GM18520 (cell line): Measurements from ENCODE around the gene NRAP.

Experiments
- ATAC-seq: cut with Tn5 transposase; IDR thresholded peaks from one replicate; pipeline ENCODE4 v1.9.1; 2021; ENCODE audit not compliant: unreplicated experiment

The NRAP gene

DNA sequence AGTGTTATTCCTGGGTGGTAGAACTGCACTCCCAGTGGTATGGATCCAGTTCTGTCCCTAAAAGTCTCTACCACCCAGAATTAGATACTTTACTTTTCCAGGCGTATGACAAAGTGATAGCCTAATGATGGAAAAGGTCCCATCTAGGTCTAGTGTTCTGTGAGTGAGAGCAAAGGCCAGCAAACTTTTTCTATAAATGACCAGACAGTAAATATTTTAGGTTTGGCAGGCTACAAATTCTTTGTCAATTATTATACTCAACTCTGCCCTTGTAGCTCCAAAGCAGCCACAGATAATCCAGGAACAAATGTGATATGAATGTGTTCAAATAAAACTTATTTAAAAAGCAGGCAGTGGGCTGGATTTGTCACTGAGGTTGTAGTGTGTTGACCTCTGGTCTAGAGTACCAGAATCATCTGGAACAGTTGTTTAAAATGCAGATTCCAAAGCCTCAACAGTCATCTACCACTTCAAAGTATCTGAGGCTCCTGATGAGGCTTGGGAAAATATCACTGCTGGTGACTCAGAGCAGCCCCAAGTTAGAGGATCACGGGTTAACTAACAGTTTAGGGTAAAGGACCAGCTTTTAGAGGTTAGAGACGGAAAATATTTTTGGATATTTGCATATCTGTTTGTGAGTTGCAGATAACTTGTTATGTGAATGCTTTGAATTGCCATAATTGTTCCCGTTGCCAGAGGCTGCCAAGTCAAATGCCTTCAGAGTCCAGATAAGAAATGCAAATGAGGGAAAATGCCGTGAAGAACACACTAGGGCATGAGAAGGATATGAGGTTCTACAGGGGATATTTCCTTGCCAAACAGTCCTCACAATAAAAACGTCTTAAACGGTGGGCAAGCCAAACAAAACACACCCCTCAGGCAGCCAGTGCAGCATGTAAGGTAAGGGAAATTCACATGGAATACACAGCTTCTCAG lies 19.4 kb downstream of the NRAP start:
- no peak for ATAC-seq

DNA sequence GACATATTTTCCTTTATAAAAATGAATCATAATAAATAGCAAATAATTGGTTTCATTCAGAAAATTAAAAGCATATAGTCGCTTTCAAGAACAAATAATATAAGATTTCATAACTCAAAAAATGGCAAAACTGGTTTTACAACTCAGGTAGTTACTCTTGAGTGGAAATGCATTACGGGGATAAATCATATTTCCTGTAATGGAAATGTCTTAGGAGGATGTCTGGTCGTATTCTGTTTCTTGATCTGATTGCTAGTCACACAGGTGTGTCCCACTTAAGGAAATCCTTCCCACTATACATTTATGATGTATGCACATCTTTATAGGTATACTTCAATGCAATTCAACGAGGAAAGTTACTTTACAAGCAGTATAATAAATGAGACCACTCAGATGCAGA lies 20.7 kb downstream of the NRAP start:
- ATAC-seq, result no peak

DNA sequence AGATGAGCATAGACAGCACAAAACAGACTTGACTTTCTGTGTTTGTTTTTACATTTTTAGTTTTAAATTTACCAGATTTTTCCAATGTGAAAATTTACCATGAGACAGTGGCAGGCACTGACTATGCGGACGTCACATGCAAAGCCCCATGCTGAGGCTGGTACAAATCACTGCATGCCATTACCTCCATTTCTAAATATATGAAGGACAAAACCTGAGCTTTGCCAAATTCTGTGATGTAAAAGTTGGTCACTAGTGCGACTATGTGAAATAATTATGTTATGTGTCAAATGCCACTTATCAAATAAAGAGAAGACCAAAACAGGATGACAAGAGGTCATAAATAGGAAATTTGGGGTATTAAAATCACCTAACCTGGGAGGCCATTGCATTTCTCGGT lies 22.1 kb downstream of the NRAP start:
- no peak for ATAC-seq

DNA sequence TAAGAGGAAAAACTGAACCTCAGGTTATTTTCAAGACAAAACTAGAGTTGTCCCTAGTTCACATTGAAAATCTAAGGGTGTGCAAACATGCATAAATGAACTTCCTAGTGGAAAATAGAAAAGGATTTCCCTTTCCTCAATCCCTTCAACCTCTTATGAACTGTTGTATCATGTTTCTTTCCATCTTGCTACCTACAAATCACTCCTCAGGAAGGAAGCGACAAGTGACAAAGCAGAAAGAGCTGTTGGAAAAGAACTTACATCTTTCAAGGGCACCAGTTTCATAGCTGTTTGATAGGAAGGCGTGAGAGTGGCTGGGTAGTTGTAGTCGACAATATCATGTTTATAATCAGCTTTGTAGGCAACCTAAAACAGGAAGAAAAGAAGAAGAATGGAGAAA lies 23.9 kb downstream of the NRAP start:
- ATAC-seq, result no peak

DNA sequence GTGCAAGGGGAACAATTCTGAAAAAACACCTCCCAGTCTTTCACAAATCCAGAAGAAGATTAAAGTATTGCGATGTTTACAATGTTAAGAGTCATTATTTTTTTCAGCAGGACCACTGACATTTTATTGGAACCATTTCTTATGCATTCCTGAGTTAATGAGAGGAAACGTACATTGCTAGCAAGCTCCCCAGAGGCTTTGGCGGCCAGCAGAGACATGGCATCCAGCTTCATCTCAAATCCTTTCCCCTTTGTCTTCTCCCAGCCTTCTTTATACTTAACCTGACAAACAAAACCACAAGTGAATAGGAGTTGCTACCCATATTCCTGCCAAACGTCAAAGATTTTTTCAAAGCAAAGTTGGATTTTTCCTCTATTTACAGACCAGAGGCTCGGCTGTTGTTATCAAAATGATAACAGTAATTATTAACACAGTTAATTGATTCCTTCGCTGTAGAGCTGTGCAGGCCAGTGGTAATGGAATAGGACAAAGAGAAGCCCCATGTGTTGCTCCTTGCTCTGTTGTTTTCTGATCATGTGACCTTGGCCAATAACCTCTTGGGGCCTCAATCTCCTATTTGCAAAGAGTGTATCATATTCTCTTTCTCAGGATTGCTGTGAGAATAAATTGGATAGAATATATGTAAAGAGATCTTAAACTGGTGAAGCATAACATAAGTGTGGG lies 32.0 kb downstream of the NRAP start:
- no peak for ATAC-seq

DNA sequence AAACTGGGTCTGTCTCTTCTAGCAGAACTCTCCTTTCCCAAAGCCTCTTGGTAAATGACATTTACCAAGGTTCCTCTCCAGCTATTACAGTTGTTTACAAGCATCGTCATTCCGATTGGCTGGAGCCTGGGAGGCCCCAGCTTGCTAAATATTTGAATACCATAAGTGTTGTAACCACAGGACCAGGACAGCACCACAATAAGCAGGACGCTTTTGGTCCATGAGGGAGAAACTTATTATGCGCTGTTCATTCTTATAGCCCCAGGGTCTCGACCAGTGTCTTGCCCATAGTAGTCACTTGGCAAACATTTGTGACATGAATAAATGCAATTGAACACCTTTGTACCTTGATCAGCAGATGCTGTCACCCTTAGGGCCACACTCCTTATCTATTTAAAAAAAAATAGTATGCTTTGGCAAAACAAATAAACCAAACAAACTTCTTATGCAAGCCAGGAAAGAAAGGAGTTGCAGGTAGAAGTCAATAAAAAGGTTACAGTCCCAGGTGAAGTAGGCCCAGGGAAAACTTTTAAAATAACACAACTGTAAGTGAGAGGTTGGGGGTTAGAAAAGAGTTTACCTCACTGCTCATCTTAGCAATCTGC lies 32.8 kb downstream of the NRAP start:
- no peak for ATAC-seq

DNA sequence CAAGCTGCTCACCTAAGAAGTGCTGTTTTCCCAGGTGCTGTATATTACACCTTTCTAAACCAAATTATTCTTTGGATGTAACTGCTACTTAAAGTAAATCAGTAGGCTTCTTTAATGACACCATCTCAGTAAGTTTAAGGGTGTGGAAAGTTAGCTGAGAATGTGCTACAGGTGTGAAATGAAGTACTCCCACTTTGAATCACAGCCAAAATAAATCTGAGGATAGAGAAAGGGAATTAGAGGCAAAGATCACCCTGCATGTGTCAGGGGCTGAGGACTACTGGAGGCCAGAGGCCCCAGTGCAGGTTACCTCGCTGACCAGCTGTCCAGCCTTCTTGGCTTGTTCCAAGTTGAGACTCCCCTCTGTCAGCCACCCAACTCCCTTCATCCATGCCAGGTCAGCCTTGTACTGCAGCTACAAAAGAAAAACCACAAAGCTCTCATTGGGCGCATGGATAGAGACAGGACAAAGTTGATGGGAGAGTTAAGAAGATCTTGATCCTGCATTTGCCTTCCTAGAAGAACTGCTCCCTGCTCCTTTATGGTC lies 35.2 kb downstream of the NRAP start:
- no peak for ATAC-seq

DNA sequence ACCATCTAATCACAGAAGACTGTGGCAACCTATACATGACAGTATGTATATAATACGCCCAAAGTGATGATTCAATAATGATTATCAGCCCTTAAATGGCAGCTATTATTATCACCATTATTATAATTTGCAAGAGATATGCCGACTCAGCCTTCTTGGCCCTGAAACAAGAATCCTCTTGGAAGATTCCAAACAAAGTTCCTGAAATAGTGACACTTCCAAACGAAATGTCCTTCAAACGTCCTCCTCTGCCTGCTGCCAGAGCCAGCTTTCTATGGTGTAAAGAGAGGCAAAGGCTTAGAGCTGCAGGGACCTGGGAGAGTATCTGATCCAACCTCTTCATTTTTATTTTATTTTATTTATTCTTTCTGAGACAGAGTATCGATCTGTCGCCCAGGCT lies 36.0 kb downstream of the NRAP start:
- no peak for ATAC-seq

DNA sequence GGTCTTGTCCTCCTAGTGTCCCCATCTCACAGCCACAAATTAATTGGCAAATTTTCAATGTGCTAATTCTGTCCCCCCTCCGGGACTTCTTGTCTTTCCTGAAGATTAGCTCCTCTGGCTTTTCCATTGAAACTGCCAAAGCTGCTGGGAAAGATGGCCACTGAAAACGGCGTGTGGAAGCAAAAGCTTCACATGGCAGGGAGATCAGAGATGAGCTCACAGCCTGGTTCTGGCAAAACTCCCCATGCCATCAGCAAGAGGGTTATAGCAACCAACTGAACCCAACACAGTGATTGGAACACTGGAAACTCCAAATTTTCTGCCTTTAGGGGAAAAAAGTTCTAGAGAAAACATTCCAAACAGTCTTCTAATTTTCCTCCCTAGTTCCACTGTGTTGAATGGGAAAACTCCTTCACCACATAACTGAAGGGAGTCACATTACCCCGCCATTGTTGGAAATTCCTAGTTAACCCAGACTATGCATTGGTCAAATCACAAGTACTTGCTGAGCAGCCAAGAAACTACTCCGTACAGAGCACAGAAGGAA lies 37.0 kb downstream of the NRAP start:
- ATAC-seq, result no peak

DNA sequence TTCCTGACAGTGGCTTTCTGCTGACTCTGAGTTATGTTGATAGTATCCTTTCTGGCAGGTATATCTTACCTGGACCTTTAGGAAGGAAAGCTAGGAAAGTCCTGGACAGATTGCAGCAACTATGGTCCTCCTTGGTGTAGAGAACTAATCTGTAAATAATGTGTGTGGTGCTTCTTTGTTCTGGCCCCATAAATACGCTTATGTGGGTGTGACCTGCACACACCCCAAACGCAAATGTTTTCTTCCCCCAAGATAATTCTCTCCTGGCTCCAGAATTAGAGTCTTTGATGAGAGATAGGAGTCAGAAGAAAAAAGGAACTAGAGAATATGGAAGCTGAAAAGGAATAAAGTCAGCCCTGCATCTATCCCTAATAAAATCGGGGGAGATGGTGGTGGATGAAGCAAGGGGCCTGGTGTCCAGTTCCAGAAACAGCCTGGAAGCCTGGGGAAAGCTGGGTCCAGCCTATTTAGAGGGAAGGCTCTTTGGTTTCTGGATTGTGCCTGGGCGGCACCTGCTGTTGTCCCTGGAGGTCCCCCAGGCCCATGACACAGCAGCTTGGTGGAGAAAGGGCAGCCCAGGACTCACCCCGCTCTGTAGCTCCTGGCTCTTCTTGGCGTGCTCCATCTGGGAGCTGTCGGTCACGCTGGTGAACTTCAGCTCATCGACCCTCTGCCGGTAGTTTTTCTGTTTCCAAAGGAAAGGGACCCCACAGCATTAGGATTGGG lies 38.2 kb downstream of the NRAP start:
- ATAC-seq, result no peak

DNA sequence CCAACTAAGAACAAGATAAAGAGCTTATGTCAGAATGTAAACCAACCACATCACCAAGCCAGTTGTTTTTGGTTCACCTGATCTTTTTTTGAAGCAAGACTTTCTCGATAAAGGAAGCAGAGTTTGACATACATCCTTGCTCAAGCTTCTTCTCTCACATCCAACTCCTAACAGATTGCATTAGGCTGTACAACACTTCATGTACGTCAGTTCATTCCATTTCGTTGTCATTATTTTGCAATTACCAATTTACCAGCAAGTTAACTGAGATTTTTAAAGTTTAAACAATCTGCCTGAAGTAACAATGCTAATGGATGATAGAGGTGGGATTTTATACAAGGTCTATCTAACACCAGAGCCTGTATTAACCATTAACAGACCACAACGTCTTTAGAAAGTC lies 41.0 kb downstream of the NRAP start:
- no peak for ATAC-seq

DNA sequence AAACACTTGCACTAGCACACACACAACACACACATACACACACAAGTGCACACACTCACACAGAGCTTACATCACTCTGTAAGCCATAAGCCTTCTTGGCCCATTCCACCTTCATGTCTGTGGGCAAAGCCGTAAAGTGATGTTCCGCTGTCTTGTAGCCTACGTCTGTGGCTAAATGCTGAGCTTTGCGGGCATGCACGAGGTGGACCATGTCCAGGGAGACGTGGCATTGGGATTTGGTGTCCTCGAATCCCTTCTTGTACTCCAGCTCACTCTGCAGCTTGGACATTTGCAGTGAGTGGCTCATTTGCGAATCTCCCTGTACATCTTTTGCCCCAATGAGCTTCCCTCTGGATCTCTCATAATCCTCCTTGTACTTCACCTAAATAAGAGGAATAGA lies 42.0 kb downstream of the NRAP start:
- ATAC-seq, result no peak

DNA sequence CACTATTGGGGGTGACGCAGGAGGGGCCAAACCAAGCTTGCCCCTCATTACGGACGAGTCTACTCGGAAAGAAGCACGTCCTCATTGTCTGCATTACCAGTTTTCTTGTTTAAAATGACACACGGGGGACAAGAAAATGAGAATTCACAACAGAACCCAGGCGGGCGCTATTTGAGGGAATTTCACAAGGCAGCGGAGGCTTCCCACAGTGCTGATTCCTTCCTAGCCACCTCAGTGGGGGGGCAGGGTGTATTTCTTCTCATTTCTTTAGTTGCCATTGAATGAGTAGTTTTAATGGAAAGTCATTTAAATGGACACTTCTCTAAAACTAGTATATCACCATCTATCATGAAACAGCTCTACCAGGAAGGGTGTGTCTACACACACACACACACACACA lies 42.9 kb downstream of the NRAP start:
- no peak for ATAC-seq

DNA sequence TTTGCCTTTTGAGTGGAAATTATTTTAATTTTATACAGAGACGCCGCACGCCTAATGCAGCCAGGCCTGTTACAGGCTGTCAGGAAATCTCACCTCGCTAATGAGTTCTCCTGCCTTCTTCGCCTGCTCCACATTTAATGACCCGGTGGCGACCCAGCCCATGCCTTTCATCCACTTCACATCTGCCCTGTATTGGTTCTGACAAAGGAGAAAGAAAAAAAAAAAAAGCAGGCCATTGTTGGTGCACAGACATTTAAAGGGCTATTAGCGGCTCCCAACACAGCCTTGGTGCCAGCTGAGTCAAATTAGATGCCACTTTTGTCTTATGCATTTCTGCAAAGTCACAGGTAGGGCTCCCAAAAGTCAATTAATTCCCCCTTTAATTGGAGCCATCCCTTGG lies 43.3 kb downstream of the NRAP start:
- no peak for ATAC-seq

DNA sequence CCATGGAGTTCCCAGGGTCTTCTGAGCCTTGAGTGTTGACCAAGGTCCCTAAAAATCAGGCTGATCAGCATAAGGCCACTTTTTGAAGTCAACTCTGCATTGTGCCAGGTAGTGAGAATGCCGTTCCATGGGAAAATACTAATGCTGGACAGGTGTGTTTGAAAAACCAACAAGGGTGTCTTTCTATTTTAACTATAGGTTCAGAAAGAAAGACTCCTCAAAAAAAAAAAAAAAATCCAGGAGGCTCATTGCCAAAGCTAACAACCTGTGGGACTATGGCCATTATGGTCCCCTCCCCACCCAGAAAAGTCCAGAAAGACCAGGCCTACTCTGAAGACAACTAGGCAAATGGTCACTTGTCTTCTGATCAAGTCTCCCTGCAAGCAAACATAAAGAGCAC lies 44.4 kb downstream of the NRAP start:
- no peak for ATAC-seq

DNA sequence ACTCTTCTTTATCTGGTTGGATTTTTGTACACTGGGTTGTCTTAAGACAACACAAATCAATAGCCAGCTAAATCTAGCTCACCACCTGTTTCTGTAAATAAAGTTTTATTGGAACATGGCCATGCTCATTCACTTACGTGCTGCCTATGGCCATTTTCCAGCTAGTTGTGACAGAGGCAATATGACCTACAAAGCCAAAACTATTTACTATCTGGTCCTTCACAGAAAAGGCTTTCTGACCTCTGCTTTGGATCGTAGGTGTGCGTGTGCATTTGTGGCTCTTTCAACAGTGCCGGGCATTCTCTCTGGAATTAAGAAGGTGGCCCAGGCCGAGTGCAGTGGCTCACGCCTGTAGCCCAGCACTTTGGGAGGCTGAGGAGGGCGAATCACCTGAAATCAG lies 45.5 kb downstream of the NRAP start:
- ATAC-seq, result no peak

DNA sequence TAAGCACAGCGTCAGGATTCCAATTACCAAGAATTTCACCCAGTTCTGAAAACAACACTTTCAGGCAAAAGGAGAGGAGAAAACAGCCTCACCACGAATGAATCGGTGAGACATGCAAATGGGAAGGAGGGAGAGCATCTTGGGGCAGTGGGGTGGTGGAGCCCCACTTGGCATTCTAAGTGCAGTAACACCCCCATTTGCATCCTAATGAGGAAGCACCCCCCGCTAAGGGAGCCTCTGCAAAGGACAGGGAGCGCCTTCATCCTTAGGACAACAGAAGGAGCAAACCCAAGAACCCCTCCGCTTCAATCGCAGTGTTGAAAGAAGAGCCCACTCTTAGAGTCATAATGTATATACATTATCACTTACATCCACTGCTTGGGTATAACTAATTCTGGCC lies 46.8 kb downstream of the NRAP start:
- no peak for ATAC-seq

DNA sequence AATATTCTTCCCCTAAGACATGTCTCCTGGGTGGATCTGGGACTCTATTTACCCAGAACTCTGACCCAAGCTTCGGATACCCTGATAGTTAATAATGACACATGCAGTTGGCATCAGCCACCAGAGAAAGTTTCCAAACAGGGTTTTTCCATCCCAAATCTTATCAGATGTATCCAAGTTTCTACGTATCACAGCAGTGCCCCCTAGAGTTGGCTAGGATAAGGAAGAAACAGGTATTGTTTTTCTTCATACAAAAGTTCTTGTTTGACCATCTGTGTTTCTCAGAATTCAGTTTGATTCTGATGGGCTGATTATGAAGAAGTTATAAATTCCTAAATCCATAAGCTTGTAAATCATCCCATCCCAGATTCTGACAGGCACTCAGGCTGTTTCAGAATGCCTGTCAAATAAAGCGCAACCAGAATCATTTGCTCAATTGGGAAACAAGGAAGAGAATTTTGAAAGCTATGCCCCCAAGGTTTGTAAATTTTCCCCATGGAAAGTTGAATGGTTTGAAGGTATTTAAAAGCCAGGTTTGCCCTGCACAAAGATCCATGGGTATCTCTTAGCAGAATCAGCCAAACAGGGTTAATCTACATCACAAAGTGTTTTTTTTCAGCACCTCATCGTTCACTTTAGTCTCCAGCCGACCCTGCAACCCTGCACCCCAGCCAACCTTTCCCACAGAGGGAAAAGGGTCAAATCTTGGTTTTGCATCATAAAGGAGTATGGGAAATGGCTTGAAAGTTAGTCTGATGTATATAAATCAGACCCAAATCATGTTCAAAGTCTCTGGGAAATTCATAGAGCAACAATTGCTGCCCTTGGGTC lies 47.4 kb downstream of the NRAP start:
- no peak for ATAC-seq

DNA sequence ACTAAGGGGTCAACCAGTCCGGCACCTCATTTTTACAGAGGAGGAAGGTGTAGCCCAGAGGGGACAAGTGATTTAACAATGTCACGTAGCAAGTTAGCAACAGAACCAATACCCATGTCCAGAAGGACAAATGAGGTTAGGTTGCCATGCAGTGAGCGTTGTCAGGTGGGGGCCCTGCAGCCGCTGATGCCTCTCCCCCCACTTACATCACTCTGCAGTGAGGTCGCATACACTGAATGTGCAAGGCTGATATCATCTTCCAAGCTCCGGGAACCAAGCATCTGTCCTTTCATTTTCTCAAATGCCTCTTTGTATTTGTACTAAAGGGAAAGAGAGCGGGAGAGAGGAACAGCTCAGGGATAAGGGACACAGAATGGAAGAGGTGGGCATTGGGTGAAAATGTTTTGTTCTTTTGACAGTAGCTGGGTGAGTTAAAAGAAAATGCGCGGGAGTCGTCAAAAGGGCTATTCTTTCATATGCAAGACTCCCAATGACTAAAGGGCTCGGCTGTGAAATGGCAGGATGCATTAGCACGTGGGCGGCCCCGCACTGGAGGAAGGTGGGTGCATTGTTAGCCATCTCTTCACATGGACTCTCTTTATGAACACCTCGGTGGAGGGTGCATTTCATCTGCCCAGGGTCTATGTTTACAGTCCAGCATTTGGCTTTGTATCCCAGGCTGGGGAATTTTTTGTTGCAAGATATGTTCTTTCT lies 49.7 kb downstream of the NRAP start:
- no peak for ATAC-seq
